MG63 (cell line): ENCODE results near the gene SLAMF6. TPM values are rescaled to one million over a fixed set of nuclear protein-coding genes. Genes with fewer than 3 reads are reported as not detected.

Experiments used
- DNase-seq: peaks from one replicate; pipeline ENCODE4 v3.0.0-alpha.2; 2020
- H3K27me3 ChIP-seq: fragments of 250-450 bp; sonication (Bioruptor Pico); 2 replicates; pipeline ENCODE4 v1.5.1; 2020; ENCODE audit warnings: mild to moderate bottlenecking, moderate library complexity
- H3K36me3 ChIP-seq: fragments of 250-450 bp; sonication (Bioruptor Pico); 2 replicates; pipeline ENCODE4 v1.5.1; 2020; ENCODE audit warnings: mild to moderate bottlenecking, moderate library complexity
- H3K4me3 ChIP-seq: fragments of 250-450 bp; sonication (Bioruptor Pico); 2 replicates; pipeline ENCODE4 v1.5.1; 2020; ENCODE audit warnings: mild to moderate bottlenecking, moderate library complexity
- H3K9me3 ChIP-seq: fragments of 250-450 bp; sonication (Bioruptor Pico); 2 replicates; pipeline ENCODE4 v1.5.1; 2020; ENCODE audit warnings: mild to moderate bottlenecking, moderate library complexity
- total RNA-seq: library from RNA; depleted of rRNA; stranded (reverse); fragments of >200 nt; shearing (Covaris generic); gene quantifications from 2 replicates; pipeline ENCODE4 v1.2.3, GENCODE V29; 2014; ENCODE audit warnings: low replicate concordance; rRNA removed

The SLAMF6 gene
- total RNA-seq, 1 experiment from 2014 or later, result not detected

GRCh38 chr1:160436966-160437365 lies 86.1 kb downstream of the SLAMF6 start:
- no peak for DNase-seq
- no peaks in the 10 kb centered on the region for H3K27me3 ChIP-seq
- no peak overlapping the region for H3K4me3 ChIP-seq
- H3K36me3 ChIP-seq, result no peaks in the 10 kb centered on the region
- no peaks in the 10 kb centered on the region for H3K9me3 ChIP-seq

Other genes with a start within 250 kb of the SLAMF6 start
- gene PEX19, start 238.1 kb downstream of the SLAMF6 start, total RNA-seq, result 23.7 and 27.2 TPM in 2 replicates
- 144 and 206 TPM in 2 replicates for gene COPA, start 180.0 kb downstream of the SLAMF6 start, total RNA-seq
- 31.5 and 50.6 TPM in 2 replicates for gene NCSTN, start 179.9 kb downstream of the SLAMF6 start, total RNA-seq
- gene NHLH1, start 156.2 kb downstream of the SLAMF6 start, total RNA-seq, result not detected in 2 replicates
- not detected in 2 replicates for gene VANGL2, start 122.7 kb downstream of the SLAMF6 start, total RNA-seq
- gene CD84, start 56.2 kb upstream of the SLAMF6 start, total RNA-seq, result not detected in 2 replicates
- gene SLAMF1, start 123.8 kb upstream of the SLAMF6 start, total RNA-seq, result not detected in 2 replicates
- not detected in 2 replicates for gene CD48, start 188.6 kb upstream of the SLAMF6 start, total RNA-seq
- gene SLAMF7, start 216.0 kb upstream of the SLAMF6 start, total RNA-seq, result not detected in 2 replicates